Measurements from ENCODE around the gene ERRFI1. TPM values are rescaled to one million over a fixed set of nuclear protein-coding genes. Genes with fewer than 3 reads are reported as not detected.

The ERRFI1 gene
- total RNA-seq, 4 donors from 2014 or later, result 184 to 310 (median 254) TPM

GRCh38 chr1:7967651-7968050, 58.5 kb downstream of the ERRFI1 start:
- TF ChIP-seq CTCF (IDR thresholded peaks at IDR 0.05; ENCODE audit: low read depth), result no peak

- no peak for TF ChIP-seq CTCF (IDR thresholded peaks at IDR 0.05; ENCODE audit: low read depth)
Measured at GRCh38 chr1:7967196-7967595, 58.9 kb downstream of the ERRFI1 start.

DNA sequence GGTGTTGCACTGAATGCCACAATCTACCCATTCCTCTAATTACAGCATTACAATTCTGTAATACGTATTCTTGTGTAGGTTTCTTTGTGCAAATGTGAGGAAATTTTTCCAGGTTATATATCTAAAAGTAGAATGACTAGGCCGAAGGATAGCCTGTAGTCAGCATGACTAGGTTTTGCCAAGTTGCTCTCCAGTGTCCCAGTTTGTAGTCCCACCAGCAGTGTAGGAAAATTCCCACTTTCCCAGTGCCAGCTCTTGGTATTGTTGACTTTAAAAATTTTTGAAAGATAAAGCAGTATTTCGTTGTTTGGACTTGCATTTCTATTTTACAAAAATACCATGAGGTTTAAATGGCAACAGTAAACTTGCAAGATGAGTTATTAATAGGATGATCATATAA, 61.6 kb downstream of the ERRFI1 start:
- TF ChIP-seq CTCF (IDR thresholded peaks at IDR 0.05; ENCODE audit: low read depth), result no peak

GRCh38 chr1:7962636-7963377, 63.3 kb downstream of the ERRFI1 start:
- no peak for TF ChIP-seq CTCF (IDR thresholded peaks at IDR 0.05; ENCODE audit: low read depth)

DNA sequence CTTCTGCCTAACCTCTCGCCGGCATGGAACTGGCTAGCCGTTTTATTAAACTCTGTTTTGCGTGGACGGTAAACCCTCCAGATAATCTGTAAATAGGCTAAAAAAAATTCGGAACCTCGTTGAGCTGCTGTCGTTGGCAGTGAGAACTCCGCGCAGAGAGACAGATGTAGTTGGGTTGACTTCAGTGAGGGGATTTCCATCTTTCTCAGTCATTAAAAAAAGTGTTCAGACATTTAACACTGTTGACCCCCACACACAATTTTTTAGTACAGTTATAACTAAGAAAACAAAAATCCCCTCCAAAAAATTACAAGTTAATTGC, 64.1 kb downstream of the ERRFI1 start:
- TF ChIP-seq CTCF (IDR thresholded peaks at IDR 0.05; ENCODE audit: low read depth), result no peak

Small RNAs within 50 kb of the gene (small RNA-seq; reads per million reads assigned to genes)
- 0.49 reads per million for gene RF00019

Other genes starting within 250 kb of the ERRFI1 start
- 10 to 100 TPM; 11.9 to 39.2 (median 24.4) TPM for gene PER3, start 242.0 kb downstream of the ERRFI1 start, total RNA-seq
- 1 to 10 TPM in 1 of 4 donors, under 1 TPM in 1, not detected in 2; 0.34 to 3.1 TPM for gene UTS2, start 173.2 kb downstream of the ERRFI1 start, total RNA-seq
- gene TNFRSF9, start 85.5 kb downstream of the ERRFI1 start, total RNA-seq, result under 1 TPM in 1 of 4 donors, not detected in 3; 0.34 TPM
- gene PARK7, start 64.6 kb downstream of the ERRFI1 start, total RNA-seq, result 100 to 1,000 TPM; 195 to 251 (median 215) TPM

Data from subcutaneous adipose tissue (tissue), 4 donors.